ENCODE results near the gene RAD51B. TPM values are rescaled to one million over a fixed set of nuclear protein-coding genes. Genes with fewer than 3 reads are reported as not detected.
"Not testable (repeated sequence)": the region's sequence is repeated elsewhere in the genome, so short reads cannot be mapped to it uniquely, and the experiment has no call there.

Gene RAD51B
- total RNA-seq, 2 donors from 2014 or later, result 22.8 to 33.8 TPM

DNA sequence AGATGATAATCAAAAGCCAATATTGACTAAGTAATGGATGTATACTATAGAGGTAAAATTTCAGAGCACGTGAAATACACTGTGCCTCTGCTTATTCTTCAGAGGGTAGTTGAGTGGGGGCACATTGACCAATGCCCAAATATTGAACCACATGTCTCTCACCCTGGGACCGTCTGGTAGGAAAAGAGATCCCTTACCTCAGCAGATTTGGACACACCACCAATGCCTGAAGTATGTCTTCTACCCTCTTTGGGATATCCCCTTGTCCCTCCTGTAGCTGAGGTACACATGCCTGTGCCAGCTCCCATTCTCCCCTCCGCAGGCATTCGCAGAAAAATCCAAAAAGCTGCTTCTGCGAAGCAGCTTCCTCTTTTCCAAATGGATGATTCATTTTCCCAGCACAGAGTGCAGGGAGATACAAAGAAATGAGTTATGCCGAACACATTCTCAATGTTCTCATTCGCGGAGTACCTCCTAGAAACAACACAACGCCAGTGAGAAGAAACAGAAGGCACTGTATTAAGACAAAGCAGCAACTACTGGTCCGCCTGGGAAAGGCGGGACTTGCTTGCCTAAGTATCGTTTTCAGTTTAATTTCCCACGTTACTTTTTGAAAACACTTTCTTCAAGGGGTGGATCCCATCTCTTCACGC, 3.9 kb upstream of the RAD51B start:
- peak; percentile 49 for DNase-seq
- Histone ChIP-seq H3K9me3 (ENCODE audit: control insufficient read depth, low read length) (no peaks in the 10 kb centered on the region), H3K27ac (ENCODE audit: low read depth, low read length) (no peak overlapping the region), H3K4me3 (ENCODE audit: low read length) (peak overlapping the region; percentile 98), H3K27me3 (ENCODE audit: control insufficient read depth, insufficient read depth, low read length, poor library complexity, severe bottlenecking) (no peaks in the 10 kb centered on the region), H3K36me3 (ENCODE audit: control insufficient read depth, insufficient read depth, low read length) (peaks cover 26% of the 10 kb centered on the region), H3K4me1 (ENCODE audit: control insufficient read depth, insufficient read depth, low read length) (peaks cover 3% of the 10 kb centered on the region), H3K9ac (ENCODE audit: extremely low read depth, low read length, poor library complexity, severe bottlenecking) (peak overlapping the region; percentile 91)
- Mint-ChIP-seq H3K27ac (peak overlapping the region; percentile 99), H3K27me3 (ENCODE audit: insufficient read depth) (no peaks in the 10 kb centered on the region), H3K9me3 (no peaks in the 10 kb centered on the region), H3K36me3 (ENCODE audit: low read depth) (peaks cover 20% of the 10 kb centered on the region), H3K4me3 (peak overlapping the region; percentile 92), H3K4me1 (peaks cover 19% of the 10 kb centered on the region)
- 6 to 8% methylated on average over 12 to 14 of the region's 14 CpGs for WGBS, 2 experiments (ENCODE audit: insufficient coverage in 1 of 2, insufficient read length in 1 of 2)
- TF ChIP-seq, protein P1, sequence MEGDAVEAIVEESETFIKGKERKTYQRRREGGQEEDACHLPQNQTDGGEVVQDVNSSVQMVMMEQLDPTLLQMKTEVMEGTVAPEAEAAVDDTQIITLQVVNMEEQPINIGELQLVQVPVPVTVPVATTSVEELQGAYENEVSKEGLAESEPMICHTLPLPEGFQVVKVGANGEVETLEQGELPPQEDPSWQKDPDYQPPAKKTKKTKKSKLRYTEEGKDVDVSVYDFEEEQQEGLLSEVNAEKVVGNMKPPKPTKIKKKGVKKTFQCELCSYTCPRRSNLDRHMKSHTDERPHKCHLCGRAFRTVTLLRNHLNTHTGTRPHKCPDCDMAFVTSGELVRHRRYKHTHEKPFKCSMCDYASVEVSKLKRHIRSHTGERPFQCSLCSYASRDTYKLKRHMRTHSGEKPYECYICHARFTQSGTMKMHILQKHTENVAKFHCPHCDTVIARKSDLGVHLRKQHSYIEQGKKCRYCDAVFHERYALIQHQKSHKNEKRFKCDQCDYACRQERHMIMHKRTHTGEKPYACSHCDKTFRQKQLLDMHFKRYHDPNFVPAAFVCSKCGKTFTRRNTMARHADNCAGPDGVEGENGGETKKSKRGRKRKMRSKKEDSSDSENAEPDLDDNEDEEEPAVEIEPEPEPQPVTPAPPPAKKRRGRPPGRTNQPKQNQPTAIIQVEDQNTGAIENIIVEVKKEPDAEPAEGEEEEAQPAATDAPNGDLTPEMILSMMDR (conservative IDR thresholded peaks at IDR 0.05), result no peak

- Histone ChIP-seq H3K36me3 (ENCODE audit: control insufficient read depth, insufficient read depth, low read length) (peaks cover 23% of the 10 kb centered on the region), H3K9ac (ENCODE audit: extremely low read depth, low read length, poor library complexity, severe bottlenecking) (peak within 1 kb of the TSS; percentile 91), H3K4me3 (ENCODE audit: low read length) (peak within 1 kb of the TSS; percentile 98), H3K4me1 (ENCODE audit: control insufficient read depth, insufficient read depth, low read length) (peaks cover 3% of the 10 kb centered on the region), H3K9me3 (ENCODE audit: control insufficient read depth, low read length) (no peaks in the 10 kb centered on the region), H3K27me3 (ENCODE audit: control insufficient read depth, insufficient read depth, low read length, poor library complexity, severe bottlenecking) (no peaks in the 10 kb centered on the region), H3K27ac (ENCODE audit: low read depth, low read length) (peak within 1 kb of the TSS; percentile 9)
- peaks cover 13% of the 10 kb centered on the region for H3K36me3 Mint-ChIP-seq (ENCODE audit: low read depth)
- peaks cover 21% of the 10 kb centered on the region for H3K4me1 Mint-ChIP-seq
- 1 to 3% methylated on average over 18 to 26 of the region's 26 CpGs for WGBS, 2 experiments (ENCODE audit: insufficient coverage in 1 of 2, insufficient read length in 1 of 2)
- DNase-seq, result peak; percentile 98
- H3K4me3 Mint-ChIP-seq, result peak within 1 kb of the TSS; percentile 92
- peak within 1 kb of the TSS; percentile 99 for H3K27ac Mint-ChIP-seq
- TF ChIP-seq, protein P1 (conservative IDR thresholded peaks at IDR 0.05), result no peak
- H3K9me3 Mint-ChIP-seq, result no peaks in the 10 kb centered on the region
- no peaks in the 10 kb centered on the region for H3K27me3 Mint-ChIP-seq (ENCODE audit: insufficient read depth)
These were observed 3.1 kb upstream of the RAD51B start, which contains the start of gene ZFYVE26 for GRCh38 chr14:67816326-67817002. ZFYVE26 (minus strand) TSS chr14:67816590; CDS start chr14:67815963, 627 bp downstream.

DNA sequence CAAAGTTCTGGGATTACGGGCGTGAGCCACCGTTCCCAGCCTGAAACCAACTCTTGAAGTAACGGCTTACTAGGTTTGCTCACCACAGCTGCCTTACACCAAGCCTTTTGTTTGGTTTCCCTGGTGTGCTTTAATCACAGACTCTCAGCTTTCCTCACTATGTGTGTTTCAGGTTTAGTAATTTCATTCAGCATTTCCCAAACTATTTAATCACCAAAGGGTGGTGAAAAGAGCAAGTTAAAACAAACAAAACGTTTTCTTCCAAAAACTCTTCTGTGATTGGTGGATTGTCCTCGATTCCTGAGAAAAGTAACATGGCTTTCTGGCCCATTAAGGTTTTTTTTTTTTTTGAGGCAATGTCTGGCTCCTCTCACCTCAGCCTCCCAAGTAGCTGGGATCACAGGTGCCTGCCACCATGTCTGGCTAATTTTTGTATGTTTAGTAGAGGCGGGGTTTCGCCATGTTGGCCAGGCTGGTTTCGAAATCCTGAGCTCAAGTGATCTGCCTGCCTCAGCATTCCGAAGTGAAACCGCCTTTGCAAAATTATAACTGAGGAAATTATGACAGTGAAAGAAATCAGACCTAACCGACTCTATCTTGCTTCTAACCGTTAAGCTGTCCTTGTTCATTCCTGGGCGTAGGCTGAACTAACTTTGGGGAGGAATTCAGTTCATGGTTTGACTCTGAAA, 1.7 kb upstream of the RAD51B start:
- H3K36me3 ChIP-seq (ENCODE audit: control insufficient read depth, insufficient read depth, low read length), result peaks cover 12% of the 10 kb centered on the region
- no peak for DNase-seq
- Mint-ChIP-seq H3K27ac (no peak overlapping the region), H3K36me3 (ENCODE audit: low read depth) (peaks cover 7% of the 10 kb centered on the region), H3K9me3 (no peaks in the 10 kb centered on the region), H3K4me3 (no peak overlapping the region), H3K27me3 (ENCODE audit: insufficient read depth) (no peaks in the 10 kb centered on the region), H3K4me1 (peaks cover 21% of the 10 kb centered on the region)
- peaks cover 3% of the 10 kb centered on the region for H3K4me1 ChIP-seq (ENCODE audit: control insufficient read depth, insufficient read depth, low read length)
- no peak overlapping the region for H3K9ac ChIP-seq (ENCODE audit: extremely low read depth, low read length, poor library complexity, severe bottlenecking)
- H3K27me3 ChIP-seq (ENCODE audit: control insufficient read depth, insufficient read depth, low read length, poor library complexity, severe bottlenecking), result no peaks in the 10 kb centered on the region
- H3K27ac ChIP-seq (ENCODE audit: low read depth, low read length), result no peak overlapping the region
- 92 to 96% methylated on average over 11 to 14 of the region's 14 CpGs for WGBS, 2 experiments (ENCODE audit: insufficient coverage in 1 of 2, insufficient read length in 1 of 2)
- no peak overlapping the region for H3K4me3 ChIP-seq (ENCODE audit: low read length)
- H3K9me3 ChIP-seq (ENCODE audit: control insufficient read depth, low read length), result no peaks in the 10 kb centered on the region
- TF ChIP-seq, protein P1 (conservative IDR thresholded peaks at IDR 0.05), result no peak

DNA sequence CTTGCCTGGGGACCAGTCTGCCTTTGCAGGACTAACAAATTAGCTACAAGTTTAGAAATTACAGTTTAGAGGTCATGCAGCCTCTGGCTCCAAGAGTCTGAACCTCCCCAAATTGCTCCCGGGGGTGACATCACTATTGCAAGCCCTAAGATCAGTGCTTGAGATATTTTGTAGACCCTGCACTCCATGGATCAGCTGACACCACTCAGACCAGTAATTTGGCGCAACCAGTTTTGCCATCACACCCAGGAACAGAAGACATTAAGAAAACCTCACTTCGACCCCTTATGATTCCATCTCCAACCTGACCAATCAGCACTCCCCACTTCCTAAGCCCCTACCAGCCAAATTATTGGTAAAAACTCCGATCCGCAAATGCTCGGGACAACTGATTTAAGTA, 1.1 kb upstream of the RAD51B start:
- not testable (repeated sequence) for H3K36me3 ChIP-seq (ENCODE audit: control insufficient read depth, insufficient read depth, low read length); H3K27ac ChIP-seq (ENCODE audit: low read depth, low read length); H3K36me3 Mint-ChIP-seq (ENCODE audit: low read depth); H3K9ac ChIP-seq (ENCODE audit: extremely low read depth, low read length, poor library complexity, severe bottlenecking); H3K27me3 ChIP-seq (ENCODE audit: control insufficient read depth, insufficient read depth, low read length, poor library complexity, severe bottlenecking); H3K9me3 Mint-ChIP-seq; H3K27me3 Mint-ChIP-seq (ENCODE audit: insufficient read depth); H3K27ac Mint-ChIP-seq; DNase-seq; H3K9me3 ChIP-seq (ENCODE audit: control insufficient read depth, low read length); H3K4me3 ChIP-seq (ENCODE audit: low read length); H3K4me1 ChIP-seq (ENCODE audit: control insufficient read depth, insufficient read depth, low read length)
- H3K4me1 Mint-ChIP-seq, result peaks cover 21% of the 10 kb centered on the region
- H3K4me3 Mint-ChIP-seq, result peak overlapping the region; percentile 99
- WGBS, 2 experiments (ENCODE audit: insufficient coverage in 1 of 2, insufficient read length in 1 of 2), result 90 to 93% methylated on average over 5 to 6 of the region's 6 CpGs

Data from endodermal cell (in vitro differentiated cells).